CD4-positive, alpha-beta T cell treated with Interleukin-6 for 4 hours (primary cell): Measurements from ENCODE around the gene KCNA2.

Experiments used
- DNase-seq: peaks from one replicate; pipeline ENCODE4 v3.0.0-alpha.2; 2020; ENCODE audit warnings: mixed read lengths

Gene KCNA2

GRCh38 chr1:110601332-110601731, 4.8 kb downstream of the KCNA2 start:
- DNase-seq = no peak

GRCh38 chr1:110600716-110601115, 5.4 kb downstream of the KCNA2 start:
- no peak for DNase-seq

DNA sequence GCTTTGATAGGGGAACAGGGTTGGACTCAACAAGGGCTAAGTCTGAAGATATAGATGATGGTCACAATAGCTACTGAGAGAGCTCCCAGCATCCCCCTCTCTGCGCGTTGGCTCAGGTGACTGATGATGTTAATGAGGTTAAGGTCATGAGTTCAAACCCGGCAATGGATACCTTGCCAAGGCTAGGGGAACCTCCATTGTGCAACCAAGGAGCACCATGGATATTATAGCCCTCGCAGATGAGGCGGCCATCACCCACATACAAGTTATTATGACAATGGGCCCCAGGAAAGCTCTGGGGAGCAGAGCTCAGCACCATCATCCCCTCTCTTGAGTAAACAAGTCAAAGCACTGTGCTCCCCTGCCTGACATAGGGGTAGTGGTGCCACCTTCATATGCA, 8.2 kb downstream of the KCNA2 start:
- no peak for DNase-seq

DNA sequence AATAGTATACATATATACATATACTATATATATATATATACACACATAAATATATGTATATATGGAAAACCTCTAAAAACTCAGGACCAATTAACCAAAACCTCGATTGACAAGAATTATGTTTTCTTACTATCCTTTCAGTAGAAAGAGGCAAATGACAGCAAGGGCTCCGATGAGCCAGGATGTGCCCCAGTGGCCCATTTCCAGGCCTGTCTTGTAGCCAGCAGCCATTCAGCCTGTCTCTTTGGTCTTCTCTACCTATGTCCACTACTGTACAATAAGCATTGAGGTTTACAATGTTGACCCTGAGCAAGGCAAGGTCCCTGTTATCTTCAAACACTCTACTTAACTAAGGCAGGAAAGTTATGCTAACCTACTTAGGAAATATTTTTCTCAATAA, 9.8 kb downstream of the KCNA2 start:
- no peak for DNase-seq

DNA sequence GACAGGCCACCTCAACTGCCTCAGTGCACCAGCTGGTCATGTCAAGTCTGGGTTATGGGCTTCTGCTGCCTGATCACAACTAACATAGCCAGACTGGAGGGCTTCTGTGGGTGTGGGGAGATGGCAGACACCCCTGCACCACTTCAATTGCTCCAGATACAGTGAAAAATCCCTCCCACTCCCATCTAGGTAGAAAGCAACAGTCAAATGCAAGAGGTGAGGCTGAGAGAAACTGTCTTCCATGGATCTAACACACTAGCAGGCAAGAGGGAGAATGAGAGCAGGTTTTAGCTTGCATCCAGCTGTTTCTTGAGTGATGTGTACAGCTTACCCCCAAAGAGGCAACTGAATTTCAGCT, 10.8 kb downstream of the KCNA2 start:
- DNase-seq = no peak

GRCh38 chr1:110594456-110595352, 11.5 kb downstream of the KCNA2 start:
- no peak for DNase-seq

DNA sequence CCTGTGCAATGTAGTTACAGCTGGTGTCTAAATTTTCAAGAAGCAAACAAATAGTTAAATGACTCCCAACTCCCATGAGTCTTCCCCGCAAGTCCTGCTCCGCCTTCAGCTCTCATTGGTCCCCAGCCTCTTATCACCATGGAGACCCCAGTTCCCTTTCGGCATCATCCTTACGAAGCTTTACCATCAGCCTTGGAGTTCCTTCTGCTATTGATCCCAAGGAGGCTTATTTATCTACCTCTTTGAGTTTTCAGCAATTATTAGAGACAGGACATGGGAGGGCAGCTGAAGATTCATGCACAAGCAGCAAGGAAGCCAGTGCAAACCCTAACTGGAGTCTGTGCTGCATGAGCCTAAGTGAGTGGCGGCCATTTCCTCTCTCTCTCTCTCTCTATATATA, 12.3 kb downstream of the KCNA2 start:
- DNase-seq = no peak

- DNase-seq = no peak
Observed at GRCh38 chr1:110591956-110592355, 14.2 kb downstream of the KCNA2 start.

DNA sequence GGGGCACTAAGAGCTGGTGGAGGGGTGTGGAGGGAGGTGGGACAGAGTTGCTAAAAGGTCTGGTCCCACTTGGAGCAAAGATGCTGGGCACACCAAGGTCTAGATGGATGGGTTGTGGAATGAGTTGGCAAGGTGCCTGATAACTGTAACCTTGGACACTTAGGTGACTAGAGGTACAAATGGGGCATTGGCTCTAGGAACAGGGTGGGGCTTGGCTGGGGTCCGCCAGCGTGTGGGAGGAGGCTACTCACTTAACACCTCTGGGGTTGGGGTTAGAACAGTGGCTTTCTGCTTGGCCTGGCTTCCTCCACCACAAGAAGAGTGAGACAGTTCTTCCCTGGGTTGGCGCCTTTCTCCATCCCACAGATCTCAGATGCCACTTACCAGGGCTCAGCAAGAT, 17.2 kb downstream of the KCNA2 start:
- DNase-seq = no peak

DNA sequence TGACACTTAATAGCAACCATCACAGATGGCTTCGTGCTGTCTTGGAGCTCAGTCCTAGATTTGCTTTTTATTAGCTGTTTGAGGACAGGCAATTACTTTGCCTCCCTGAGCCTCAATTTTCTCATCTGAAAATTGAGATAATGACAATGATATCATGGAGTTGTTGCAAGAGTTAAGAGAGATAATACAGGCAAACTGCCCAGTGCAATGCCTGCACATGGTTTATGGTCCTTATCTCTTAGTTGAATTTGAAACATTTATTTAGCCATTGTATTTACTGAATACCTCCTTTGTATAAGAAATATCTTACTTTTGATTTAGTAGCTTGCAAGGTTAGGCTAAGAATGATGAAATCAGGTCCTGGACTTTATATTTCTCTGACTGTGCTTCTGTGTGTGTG, 17.7 kb downstream of the KCNA2 start:
- DNase-seq = no peak

GRCh38 chr1:110587906-110588305, 18.3 kb downstream of the KCNA2 start:
- no peak for DNase-seq

DNA sequence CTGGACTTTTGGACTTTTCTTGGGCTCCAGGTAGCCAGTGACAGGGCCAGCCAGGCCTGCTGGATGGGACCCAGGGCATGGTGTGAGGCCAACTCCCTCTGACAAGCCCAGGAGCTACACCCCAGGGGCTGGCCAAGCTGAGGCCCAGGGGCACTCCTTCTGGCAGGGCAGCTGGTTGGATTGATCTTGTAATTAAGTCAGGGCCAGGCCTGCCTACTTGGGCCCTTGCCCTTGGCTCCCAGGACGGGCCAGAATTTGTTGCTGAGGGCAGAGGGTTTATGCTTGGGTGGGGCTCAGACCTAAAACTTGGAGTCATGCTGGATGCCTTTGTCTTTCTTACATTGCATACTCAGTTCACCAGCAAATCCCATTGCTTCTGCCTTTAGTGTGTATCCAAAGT, 20.7 kb downstream of the KCNA2 start:
- no peak for DNase-seq

- DNase-seq = no peak
Observed at GRCh38 chr1:110584045-110584444, 22.1 kb downstream of the KCNA2 start.

DNA sequence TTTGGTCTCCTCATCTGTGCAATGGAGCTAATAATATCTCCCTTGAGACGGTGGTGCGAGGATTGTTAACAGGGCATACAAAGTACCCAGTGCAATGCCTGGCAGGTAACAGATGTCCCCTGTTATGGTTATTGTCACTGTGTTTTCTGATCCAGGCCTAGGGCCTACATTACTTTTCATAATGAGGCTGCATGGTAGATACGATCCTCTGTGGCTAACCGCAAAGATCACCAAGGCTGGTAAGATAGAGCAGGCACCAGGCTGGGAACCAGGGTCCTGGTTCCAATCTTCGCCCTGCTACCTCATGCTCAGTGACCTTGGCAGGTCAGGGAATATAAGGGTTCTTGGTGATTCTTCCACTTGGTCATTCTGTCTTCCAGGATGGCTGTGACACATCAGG, 22.7 kb downstream of the KCNA2 start:
- no peak for DNase-seq

DNA sequence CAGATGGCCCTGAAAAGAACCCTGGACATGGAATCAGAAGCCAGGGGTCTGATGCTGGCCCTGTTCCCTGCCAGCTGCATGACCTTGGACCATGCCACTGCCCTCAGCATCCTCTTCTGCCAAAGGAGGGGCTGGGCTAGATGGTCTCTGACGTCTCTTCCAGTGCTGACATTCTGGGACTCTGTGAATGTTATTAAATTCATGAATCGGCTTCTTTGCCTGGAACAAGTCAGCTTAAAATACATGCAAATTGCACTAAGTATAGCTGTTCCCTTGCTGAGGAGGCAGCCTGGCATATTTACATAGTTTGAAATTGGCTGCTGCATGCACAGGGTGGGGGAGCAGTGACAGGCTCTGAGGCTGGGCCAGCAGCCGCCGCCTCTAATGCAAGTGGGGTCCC, 23.8 kb downstream of the KCNA2 start:
- no peak for DNase-seq

DNA sequence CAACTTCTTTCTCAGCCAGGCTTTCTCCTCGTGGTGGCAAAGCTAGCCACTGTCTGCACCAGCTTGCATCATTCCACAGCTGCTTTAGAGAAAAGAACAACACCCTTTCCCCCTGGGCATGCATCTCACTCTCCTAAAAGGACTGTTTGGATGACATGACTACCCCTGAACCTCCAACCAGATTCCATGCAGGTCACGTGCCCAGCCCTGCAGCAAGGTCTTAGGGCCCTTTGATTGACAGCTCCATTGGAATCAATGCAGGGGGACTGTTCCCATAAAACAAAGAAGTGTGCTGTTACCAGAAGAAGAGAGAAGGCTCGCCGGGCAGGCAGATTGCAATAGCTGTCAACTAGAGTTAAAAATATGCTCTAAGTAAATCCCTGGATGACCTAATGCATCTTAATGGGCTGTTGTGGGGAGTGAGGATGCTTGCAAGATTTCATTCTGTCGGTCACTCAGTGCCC, 24.4 kb downstream of the KCNA2 start:
- no peak for DNase-seq

DNA sequence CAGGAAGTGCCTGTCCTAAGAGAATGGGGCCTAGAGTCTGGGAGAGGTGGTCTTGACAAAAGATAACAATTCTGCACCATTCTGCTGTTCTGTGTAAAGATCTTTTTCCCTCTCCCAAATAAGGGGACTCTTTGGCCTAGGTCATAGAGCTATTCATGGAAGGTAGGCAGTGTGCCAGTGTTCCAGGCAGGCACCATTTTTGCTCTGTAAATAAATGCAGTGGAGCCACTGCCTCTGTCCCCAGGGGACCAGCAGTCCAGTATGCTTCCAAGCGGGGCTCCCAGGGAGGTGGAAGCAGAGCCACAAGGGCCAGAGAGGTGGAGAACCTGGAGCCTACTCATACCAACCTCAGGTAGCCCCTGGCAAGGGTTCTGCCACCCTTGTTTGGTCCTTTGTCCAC, 25.9 kb downstream of the KCNA2 start:
- DNase-seq = no peak

DNA sequence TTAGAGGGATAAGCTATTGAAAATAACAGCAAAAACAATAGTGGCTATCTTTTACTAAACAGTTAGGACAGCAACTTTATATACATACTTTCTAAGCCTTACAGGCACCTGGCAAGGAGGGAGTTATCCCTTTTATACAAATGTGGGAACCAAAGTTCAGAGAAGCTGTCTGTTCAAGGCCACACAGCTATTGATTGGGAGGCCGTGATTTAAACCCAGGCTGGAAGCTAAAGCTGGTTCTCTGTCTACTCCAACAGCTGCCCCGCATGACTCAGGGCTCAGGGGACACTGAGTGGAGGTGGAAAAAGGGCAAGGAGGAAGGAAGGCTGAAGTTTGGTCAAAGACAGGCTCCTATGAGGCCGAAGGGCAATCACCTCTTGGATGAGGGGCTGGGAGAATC, 26.7 kb downstream of the KCNA2 start:
- DNase-seq = no peak

DNA sequence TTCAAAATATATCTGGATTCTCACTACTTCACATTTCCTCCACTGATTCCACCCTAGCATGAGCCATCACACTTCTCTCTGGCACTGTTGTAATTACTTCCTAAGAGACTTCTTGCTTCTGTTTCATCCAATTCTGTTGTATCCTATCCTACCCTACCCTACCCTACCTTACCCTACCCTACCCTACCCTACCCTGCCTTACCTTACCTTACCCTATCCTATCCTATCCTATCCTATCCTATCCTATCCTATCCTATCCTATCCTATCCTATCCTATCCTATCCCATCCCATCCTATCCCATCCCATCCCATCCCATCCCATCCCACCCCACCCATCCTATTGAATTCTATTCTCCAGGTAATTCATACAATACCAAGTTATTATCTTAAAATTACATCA, 29.7 kb downstream of the KCNA2 start:
- no peak for DNase-seq

DNA sequence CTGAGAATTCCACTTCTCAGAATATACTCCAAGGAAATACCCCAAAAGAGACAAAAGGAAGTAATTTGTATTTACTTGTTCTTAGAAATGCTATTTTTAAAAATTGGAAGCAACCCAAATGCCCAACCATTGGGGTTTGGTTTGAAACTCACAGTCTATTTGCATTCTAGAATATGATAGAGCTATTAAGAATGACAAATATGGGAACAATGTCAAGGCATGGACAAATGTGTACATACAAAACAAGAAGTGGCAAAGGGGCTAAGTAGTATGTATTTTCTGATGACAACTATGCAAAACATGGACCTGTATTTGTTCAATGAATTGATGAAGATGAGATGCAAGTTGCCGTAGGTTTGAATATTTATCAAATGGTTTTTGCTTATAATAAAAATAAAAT, 32.8 kb downstream of the KCNA2 start:
- DNase-seq = no peak

DNA sequence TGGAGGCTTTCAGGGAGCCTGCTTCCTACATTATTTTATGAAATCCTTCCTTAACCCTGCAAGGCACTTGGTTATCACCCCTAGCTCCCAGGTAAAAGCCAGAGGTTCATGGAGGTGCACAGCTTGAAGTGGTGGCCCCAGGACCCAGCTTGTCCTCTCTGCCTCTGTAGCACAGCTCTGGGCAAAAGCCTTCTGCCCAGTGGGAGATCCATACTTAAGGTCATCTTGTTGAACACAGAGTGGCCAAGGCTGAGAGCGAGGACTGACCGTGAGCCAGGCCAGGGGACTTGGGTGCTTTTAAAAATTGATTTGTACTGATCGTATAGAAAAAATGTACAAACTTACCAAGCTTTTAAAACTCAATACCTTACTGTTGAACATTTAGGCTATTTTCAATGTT, 33.4 kb downstream of the KCNA2 start:
- DNase-seq = no peak

DNA sequence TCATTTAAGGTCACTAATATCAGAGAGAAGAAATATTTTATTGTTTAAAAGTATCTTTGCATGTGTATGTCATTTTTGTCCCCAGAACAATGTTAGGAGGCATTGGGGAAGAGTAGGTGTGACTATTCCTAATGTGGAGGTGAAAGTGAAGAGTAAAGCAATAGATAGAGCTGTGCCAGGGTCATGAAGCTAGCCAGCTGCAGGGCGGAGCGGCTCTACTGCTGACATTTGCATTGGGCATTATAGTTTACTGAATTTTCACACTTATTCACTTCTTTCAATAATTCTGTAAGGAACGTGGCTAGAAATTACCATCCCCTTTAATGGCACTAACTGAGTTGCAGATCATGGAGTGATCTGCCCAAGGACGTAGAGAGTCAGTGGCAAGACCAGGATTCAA, 35.3 kb downstream of the KCNA2 start:
- no peak for DNase-seq

DNA sequence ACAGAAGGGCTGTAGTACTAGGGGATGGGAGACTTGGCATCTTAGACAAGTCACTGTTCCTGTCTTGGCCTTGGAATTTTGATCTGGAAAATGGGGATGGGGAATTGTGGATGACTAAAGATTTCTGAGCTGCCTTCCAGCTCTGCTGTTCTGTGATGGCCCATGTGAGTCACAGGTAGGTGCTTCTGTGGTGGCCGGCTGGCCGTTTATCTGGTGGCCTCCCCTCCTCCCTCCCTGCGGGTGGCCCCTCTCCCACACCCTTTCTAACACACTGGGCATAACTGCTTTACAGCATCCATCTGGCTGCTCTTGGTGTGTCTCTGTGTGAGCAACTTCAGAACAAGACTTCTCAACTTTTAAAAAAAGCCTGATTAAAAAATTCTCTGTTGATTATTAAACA, 35.9 kb downstream of the KCNA2 start:
- DNase-seq = no peak

DNA sequence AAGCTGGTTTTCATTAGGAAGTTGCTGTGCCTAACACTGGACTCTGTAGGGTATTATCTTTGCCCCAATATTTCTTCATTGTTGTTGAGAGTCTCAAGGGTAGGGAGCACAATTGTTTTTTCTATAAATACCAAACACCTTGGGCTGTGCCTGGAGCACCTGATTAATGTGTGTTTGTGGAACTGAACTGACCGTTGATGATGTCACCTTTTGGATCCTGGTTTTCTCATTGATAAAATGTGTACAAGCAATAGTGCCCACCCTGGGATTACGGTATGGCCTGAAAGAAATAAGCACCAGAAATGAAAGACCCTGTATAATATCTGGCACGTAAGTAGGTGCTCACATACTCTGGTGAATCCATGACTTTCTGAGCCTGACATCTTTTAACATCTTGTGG, 39.3 kb downstream of the KCNA2 start:
- DNase-seq = no peak

DNA sequence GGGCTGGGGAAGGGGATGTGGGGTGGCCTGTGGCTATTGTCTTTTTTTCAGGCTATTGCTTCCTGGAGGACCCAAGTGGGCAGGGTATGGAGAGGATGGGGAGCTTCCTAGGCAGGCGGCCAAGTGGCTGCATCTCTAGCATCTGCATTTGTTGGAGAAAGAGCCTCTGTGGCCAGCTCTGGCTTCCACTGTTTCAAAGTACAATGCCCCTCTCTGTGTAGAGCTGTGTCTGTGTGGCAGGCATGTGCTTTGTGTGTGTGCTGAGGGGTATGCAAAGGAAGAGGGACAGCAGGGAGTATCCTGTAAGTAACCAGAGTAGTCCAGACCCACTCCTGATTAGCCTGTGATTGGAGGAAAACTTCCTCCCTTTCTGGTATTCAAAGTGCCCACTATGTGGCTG, 40.6 kb downstream of the KCNA2 start:
- no peak for DNase-seq
